HEK293T (cell line): ENCODE data around the gene DAD1.

Experiments used
- CTCF ChIA-PET: fragments of 350-600 bp; formaldehyde crosslinking; extraction: SDS; loops from one replicate; lab custom pipeline; 2021; ENCODE audit warnings: antibody characterized with exemption, inconsistent platforms; lab: Yijun Ruan, JAX
- POLR2A ChIA-PET: fragments of 350-600 bp; formaldehyde crosslinking; extraction: SDS; loops from one replicate; lab custom pipeline; 2020; ENCODE audit warnings: antibody characterized with exemption, inconsistent platforms; lab: Yijun Ruan, JAX
- DNase-seq: peaks from one replicate; pipeline ENCODE4 v3.0.0; 2012; ENCODE audit warnings: mixed read lengths; ENCODE audit errors: extremely low spot score
- ARNT ChIP-seq: fragments of 450-650 bp; IDR thresholded peaks from 2 replicates; pipeline ENCODE4 v1.6.1; 2017; ENCODE audit warnings: mild to moderate bottlenecking
- BHLHE40 ChIP-seq: fragments of 450-650 bp; IDR thresholded peaks from 2 replicates; pipeline ENCODE4 v1.6.1; 2016; ENCODE audit warnings: mild to moderate bottlenecking, moderate library complexity, borderline replicate concordance
- CTBP1 ChIP-seq: fragments of 450-650 bp; IDR thresholded peaks from 2 replicates; pipeline ENCODE4 v1.6.1; 2016; ENCODE audit warnings: borderline replicate concordance
- ELF4 ChIP-seq: fragments of 450-650 bp; IDR thresholded peaks from 2 replicates; pipeline ENCODE4 v1.6.1; 2017; ENCODE audit warnings: antibody characterized with exemption
- FOXA1 ChIP-seq: fragments of 450-650 bp; IDR thresholded peaks from 2 replicates; pipeline ENCODE4 v1.6.1; 2016; ENCODE audit warnings: mild to moderate bottlenecking
- FOXK2 ChIP-seq: fragments of 450-650 bp; IDR thresholded peaks from 2 replicates; pipeline ENCODE4 v1.6.1; 2016; ENCODE audit warnings: mild to moderate bottlenecking
- FOXM1 ChIP-seq: fragments of 450-650 bp; IDR thresholded peaks from 2 replicates; pipeline ENCODE4 v1.6.1; 2017; ENCODE audit warnings: mild to moderate bottlenecking, borderline replicate concordance
- HDGF ChIP-seq: fragments of 450-650 bp; IDR thresholded peaks from 2 replicates; pipeline ENCODE4 v1.6.1; 2017; ENCODE audit warnings: antibody characterized with exemption, borderline replicate concordance
- L3MBTL2 ChIP-seq: fragments of 450-650 bp; conservative IDR thresholded peaks from 2 replicates; pipeline ENCODE4 v1.6.1; 2016; ENCODE audit warnings: mild to moderate bottlenecking
- LEF1 ChIP-seq: fragments of 450-650 bp; IDR thresholded peaks from 2 replicates; pipeline ENCODE4 v1.6.1; 2017; ENCODE audit warnings: mild to moderate bottlenecking, borderline replicate concordance
- NFRKB ChIP-seq: fragments of 450-650 bp; IDR thresholded peaks from 2 replicates; pipeline ENCODE4 v1.6.1; 2016; ENCODE audit warnings: mild to moderate bottlenecking, moderate library complexity
- PKNOX1 ChIP-seq: fragments of 450-650 bp; IDR thresholded peaks from 2 replicates; pipeline ENCODE4 v1.6.1; 2016
- SP1 ChIP-seq: fragments of 450-650 bp; IDR thresholded peaks from 2 replicates; pipeline ENCODE4 v1.6.1; 2017
- SUZ12 ChIP-seq: fragments of 450-650 bp; IDR thresholded peaks from 2 replicates; pipeline ENCODE4 v1.6.1; 2016; ENCODE audit warnings: mild to moderate bottlenecking
- TARDBP ChIP-seq: fragments of 450-650 bp; IDR thresholded peaks from 2 replicates; pipeline ENCODE4 v1.6.1; 2016
- ZNF384 ChIP-seq: fragments of 450-650 bp; IDR thresholded peaks from 2 replicates; pipeline ENCODE4 v1.6.1; 2016

The DAD1 gene

GRCh38 chr14:22537436-22538310 lies 51.4 kb downstream of the DAD1 start:
- CTCF ChIA-PET, result interaction anchor here (0.6 to 0.7 kb wide), 2 partner anchors 30 to 58 kb away, joined by 3 to 6 read pairs; no protein-coding TSS in a partner anchor

DNA sequence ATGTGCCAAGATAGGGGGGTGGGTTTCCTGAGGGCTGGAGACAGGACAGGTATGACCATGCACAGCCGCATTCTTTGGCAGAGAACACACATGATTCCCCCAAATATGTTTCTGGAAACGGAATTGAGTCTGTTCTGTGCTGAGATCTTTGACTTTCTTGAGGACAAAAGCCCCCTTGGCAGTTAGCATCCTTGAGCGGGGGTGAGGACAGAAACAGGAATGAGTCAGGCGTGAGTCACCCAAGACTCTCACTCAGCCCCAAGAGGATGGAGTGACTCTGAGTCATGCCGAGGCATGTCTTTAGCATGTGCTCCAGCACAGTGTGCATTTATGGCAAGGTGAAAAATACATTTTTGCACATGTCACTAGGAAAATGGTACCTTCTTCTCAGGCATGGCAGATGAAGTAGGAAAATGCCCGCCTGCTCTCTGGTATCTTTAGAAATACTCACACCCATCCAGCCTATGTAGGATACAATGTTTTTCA lies 52.1 kb downstream of the DAD1 start:
- peak; percentile 28 for DNase-seq
- POLR2A ChIA-PET, result interaction anchor here (1.5 kb wide), 1 partner anchor 8 kb away, joined by 3 read pairs; no protein-coding TSS in a partner anchor
- CTCF ChIA-PET, result interaction anchor here (0.8 kb wide), 1 partner anchor 15 kb away, joined by 4 read pairs; no protein-coding TSS in a partner anchor
- TF ChIP-seq FOXK2 (no peak), ELF4 (no peak), BHLHE40 (no peak), HDGF (no peak), TARDBP (no peak), SUZ12 (no peak), SP1 (no peak), CTBP1 (no peak), LEF1 (no peak), PKNOX1 (no peak), FOXA1 (no peak), FOXM1 (no peak), ZNF384 (no peak), NFRKB (no peak)

More at GRCh38 chr14:22537436-22538310, 51.4 kb downstream of the DAD1 start:
- no peak for TF ChIP-seq LEF1
- TF ChIP-seq ELF4, result no peak
- TF ChIP-seq FOXA1, result no peak
- TF ChIP-seq PKNOX1, result no peak
- TF ChIP-seq BHLHE40, result no peak
- no peak for TF ChIP-seq ARNT
- no peak for TF ChIP-seq HDGF
- no peak for TF ChIP-seq SP1
- TF ChIP-seq ZNF384, result no peak
- no peak for TF ChIP-seq CTBP1
- no peak for TF ChIP-seq SUZ12
- TF ChIP-seq FOXM1, result no peak
- TF ChIP-seq TARDBP, result no peak
- no peak for TF ChIP-seq L3MBTL2
- TF ChIP-seq FOXK2, result no peak
- TF ChIP-seq NFRKB, result no peak
- DNase-seq, result no peak
- POLR2A ChIA-PET, result interaction anchor here (1.5 kb wide), 1 partner anchor 7 kb away, joined by 3 read pairs; no protein-coding TSS in a partner anchor

DNA sequence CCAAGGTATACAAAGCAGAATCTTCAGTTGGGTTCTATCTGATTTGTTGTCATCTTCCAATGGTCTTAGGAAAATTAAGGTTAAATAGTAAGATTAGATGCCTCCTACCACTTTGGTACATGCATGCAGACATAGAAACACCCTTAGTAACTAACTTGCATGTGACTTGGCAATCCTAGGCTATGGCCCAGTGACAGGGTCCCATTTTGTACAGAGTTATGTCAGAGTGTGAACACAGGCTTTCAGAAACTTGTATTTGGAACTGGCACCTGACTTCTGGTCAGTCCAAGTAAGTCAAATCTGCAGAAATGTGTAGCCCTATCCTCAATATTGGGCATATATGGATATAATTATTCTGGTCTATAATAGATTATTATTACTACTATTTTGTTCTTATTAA lies 53.1 kb downstream of the DAD1 start:
- ChIA-PET POLR2A (interaction anchor here (1.5 kb wide), 1 partner anchor 9 kb away, joined by 3 read pairs; no protein-coding TSS in a partner anchor), CTCF (interaction anchor here (0.8 kb wide), 1 partner anchor 14 kb away, joined by 4 read pairs; no protein-coding TSS in a partner anchor)
- TF ChIP-seq NFRKB, result no peak
- TF ChIP-seq FOXA1, result no peak
- TF ChIP-seq LEF1, result no peak
- no peak for TF ChIP-seq TARDBP
- TF ChIP-seq HDGF, result no peak
- TF ChIP-seq FOXM1, result no peak
- no peak for TF ChIP-seq SP1
- no peak for TF ChIP-seq SUZ12
- no peak for TF ChIP-seq ZNF384
- no peak for TF ChIP-seq FOXK2
- TF ChIP-seq BHLHE40, result no peak
- no peak for TF ChIP-seq ELF4
- no peak for TF ChIP-seq CTBP1
- no peak for TF ChIP-seq ARNT
- no peak for DNase-seq

GRCh38 chr14:22535126-22535525 lies 53.9 kb downstream of the DAD1 start:
- no peak for DNase-seq
- ChIA-PET CTCF (no interaction called here), POLR2A (no interaction called here)
- TF ChIP-seq TARDBP, result no peak

GRCh38 chr14:22534547-22534946 lies 54.5 kb downstream of the DAD1 start:
- CTCF ChIA-PET, result no interaction called here
- TF ChIP-seq CTBP1 (no peak), TARDBP (no peak), ZNF384 (no peak), BHLHE40 (no peak), L3MBTL2 (no peak), PKNOX1 (no peak), FOXK2 (no peak), HDGF (no peak), ARNT (no peak), ELF4 (no peak), SP1 (no peak), NFRKB (no peak), FOXM1 (no peak), SUZ12 (no peak), FOXA1 (no peak), LEF1 (no peak)
- POLR2A ChIA-PET, result no interaction called here
- no peak for DNase-seq
